B cell (primary cell): ENCODE data around the gene PNCK. TPM values are rescaled to one million over a fixed set of nuclear protein-coding genes. Genes with fewer than 3 reads are reported as not detected.

Experiments
- ATAC-seq: fragments of 200-7000 bp; cut with Tn5 transposase; one replicate; pipeline ENCODE4 v1.10.0; 2021; ENCODE audit warnings: low read depth, mild to moderate bottlenecking, moderate number of reproducible peaks, moderate library complexity
- CTCF ChIA-PET: fragments of 350-600 bp; sonication (Branson Sonifier 250); formaldehyde crosslinking; loops from one replicate; lab custom pipeline; 2021; ENCODE audit warnings: antibody characterized with exemption, inconsistent platforms; lab: Charles Lee
- POLR2A ChIA-PET: fragments of 350-600 bp; sonication (Branson Sonifier 250); formaldehyde crosslinking; loops from one replicate; lab custom pipeline; 2021; ENCODE audit warnings: antibody characterized with exemption; lab: Charles Lee
- DNase-seq: peaks from one replicate; pipeline ENCODE4 v3.0.0; 2013
- H2AFZ ChIP-seq: 2 replicates; pipeline ENCODE4 v1.6.1; 2012; ENCODE audit warnings: mild to moderate bottlenecking, low read depth, low read length; ENCODE audit not compliant: insufficient read depth, poor library complexity, severe bottlenecking
- H3K27ac ChIP-seq, 2 donors: 1 replicate in 1 of 2; 2 replicates in 1 of 2; pipeline ENCODE4 v1.5.1; 2012 to 2013; ENCODE audit warnings: low read length in 2 of 2, mild to moderate bottlenecking in 2 of 2, moderate library complexity in 1 of 2
- H3K27me3 ChIP-seq, 4 experiments: fragments of 200-600 bp in 1 of 4; sonication (generic) in 1 of 4; replicated peaks in 1 of 4; 1 replicate in 2 of 4; 2 replicates in 2 of 4; pipeline versions ENCODE4 v1.6.1 to v1.7.0; 2013 to 2016; ENCODE audit warnings: low read length in 3 of 4, mild to moderate bottlenecking in 2 of 4, mixed read lengths in 1 of 4, moderate library complexity in 1 of 4; ENCODE audit not compliant: insufficient read depth in 4 of 4, control insufficient read depth in 3 of 4; ENCODE audit errors: control extremely low read depth in 1 of 4
- H3K36me3 ChIP-seq, 2 experiments: replicated peaks in 1 of 2; 1 replicate in 1 of 2; 2 replicates in 1 of 2; pipeline versions ENCODE4 v1.6.1 to v1.7.1; 2013; ENCODE audit warnings: low read length in 1 of 2; ENCODE audit not compliant: insufficient read depth in 2 of 2, control insufficient read depth in 1 of 2; ENCODE audit errors: control extremely low read depth in 1 of 2, extremely low read depth in 1 of 2
- H3K4me1 ChIP-seq, 2 donors: fragments of 200-600 bp in 1 of 2; sonication (generic) in 1 of 2; 1 replicate in 1 of 2; 2 replicates in 1 of 2; pipeline versions ENCODE4 v1.5.1 to v1.6.1; 2013 to 2017; ENCODE audit warnings: low read length in 2 of 2; ENCODE audit not compliant: control insufficient read depth in 2 of 2, insufficient read depth in 2 of 2
- H3K4me2 ChIP-seq: replicated peaks from 2 replicates; pipeline ENCODE3; 2012; ENCODE audit warnings: mild to moderate bottlenecking, low read depth, low read length; ENCODE audit not compliant: poor library complexity, severe bottlenecking
- H3K4me3 ChIP-seq, 5 experiments: fragments of 200-600 bp in 1 of 5; sonication (generic) in 1 of 5; 1 replicate in 3 of 5; 2 replicates in 2 of 5; pipeline versions ENCODE4 v1.5.1 to v1.7.0; 2011 to 2016; ENCODE audit warnings: low read length in 4 of 5, mild to moderate bottlenecking in 4 of 5, low read depth in 2 of 5, control low read depth in 1 of 5, moderate library complexity in 1 of 5; ENCODE audit not compliant: insufficient read depth in 1 of 5; ENCODE audit errors: control extremely low read depth in 1 of 5, extremely low read depth in 1 of 5
- H3K79me2 ChIP-seq: fragments of 200-600 bp; sonication (generic); one replicate; pipeline ENCODE4 v1.6.0; 2016; ENCODE audit warnings: low read length; ENCODE audit not compliant: control insufficient read depth, insufficient read depth
- H3K9ac ChIP-seq: fragments of 200-600 bp; sonication (generic); 2 replicates; pipeline ENCODE4 v1.6.1; 2017; ENCODE audit warnings: mild to moderate bottlenecking, low read length, moderate library complexity
- H3K9me3 ChIP-seq, 3 donors: one replicate each; pipeline versions ENCODE4 v1.6.1 to v1.7.1; 2013; ENCODE audit warnings: low read length in 2 of 3; ENCODE audit not compliant: control insufficient read depth in 2 of 3, insufficient read depth in 1 of 3; ENCODE audit errors: control extremely low read depth in 1 of 3
- H4K20me1 ChIP-seq: 2 replicates; pipeline ENCODE4 v1.6.0; 2012; ENCODE audit warnings: mild to moderate bottlenecking, low read length; ENCODE audit not compliant: insufficient read depth, control insufficient read depth, poor library complexity, severe bottlenecking
- H3K27ac Mint-ChIP-seq: one replicate; pipeline ENCODE4 v1.8.0; 2021; ENCODE audit warnings: mixed read lengths
- H3K27me3 Mint-ChIP-seq: one replicate; pipeline ENCODE4 v1.8.0; 2021; ENCODE audit warnings: mixed read lengths
- H3K4me1 Mint-ChIP-seq: one replicate; pipeline ENCODE4 v1.8.0; 2021; ENCODE audit warnings: mixed read lengths
- H3K4me3 Mint-ChIP-seq: one replicate; pipeline ENCODE4 v1.8.0; 2021; ENCODE audit warnings: mixed read lengths
- H3K9me3 Mint-ChIP-seq: one replicate; pipeline ENCODE4 v1.8.0; 2022; ENCODE audit warnings: mixed read lengths; ENCODE audit not compliant: insufficient read depth
- EZH2 ChIP-seq: IDR thresholded peaks from 2 replicates; pipeline ENCODE4 v1.6.1; 2012; ENCODE audit warnings: borderline replicate concordance, low read depth, mild to moderate bottlenecking, moderate library complexity, low read length; ENCODE audit not compliant: insufficient read depth, poor library complexity, severe bottlenecking
- WGBS: methylation state at CpG from one replicate; pipeline ENCODE4 v1.1.5; 2013; ENCODE audit warnings: missing lambda C conversion rate; ENCODE audit not compliant: insufficient coverage; 5-methylcytosine and 5-hydroxymethylcytosine counted together
- intact Hi-C: fragments of 100-400 bp; cut with micrococcal nuclease; formaldehyde crosslinking; loops from one replicate; pipeline ENCODE4 v1.10.0; 2022
- polyA plus RNA-seq: library from polyadenylated mRNA; depleted of rRNA; stranded (reverse); fragments of >200 nt; gene quantifications from 2 replicates; pipeline ENCODE4 v1.2.3, GENCODE V29; 2012
- total RNA-seq, 2 donors: library from RNA; stranded (reverse); fragments of 120-200 nt in 1 of 2; gene quantifications; 1 replicate in 1 of 2; 2 replicates in 1 of 2; pipeline versions ENCODE4 v1.2.3 to v1.2.4, GENCODE V29; 2013 to 2022
- TF ChIP-seq, protein P1 (sequence below): fragments of 200-600 bp; IDR thresholded peaks from one replicate; pipeline ENCODE4 v1.8.0; 2022; ENCODE audit warnings: antibody characterized with exemption, mild to moderate bottlenecking

Gene PNCK
- total and polyA plus RNA-seq, 2 donors (not counting 1 experiment from before 2014, with no cell fraction given): 0.99 TPM; not detected in 1

GRCh38 chrX:153641627-153642026 lies 32.0 kb downstream of the PNCK start:
- no peaks in the 10 kb centered on the region for H3K79me2 ChIP-seq
- no peak overlapping the region for H2AFZ ChIP-seq
- no peaks in the 10 kb centered on the region for H4K20me1 ChIP-seq
- no peaks in the 10 kb centered on the region for H3K9me3 ChIP-seq
- H3K4me3 Mint-ChIP-seq: peak overlapping the region; percentile 52
- no CpG with 5 or more reads among the region's 8 CpGs for WGBS
- TF ChIP-seq EZH2: no peak
- TF ChIP-seq, protein P1, sequence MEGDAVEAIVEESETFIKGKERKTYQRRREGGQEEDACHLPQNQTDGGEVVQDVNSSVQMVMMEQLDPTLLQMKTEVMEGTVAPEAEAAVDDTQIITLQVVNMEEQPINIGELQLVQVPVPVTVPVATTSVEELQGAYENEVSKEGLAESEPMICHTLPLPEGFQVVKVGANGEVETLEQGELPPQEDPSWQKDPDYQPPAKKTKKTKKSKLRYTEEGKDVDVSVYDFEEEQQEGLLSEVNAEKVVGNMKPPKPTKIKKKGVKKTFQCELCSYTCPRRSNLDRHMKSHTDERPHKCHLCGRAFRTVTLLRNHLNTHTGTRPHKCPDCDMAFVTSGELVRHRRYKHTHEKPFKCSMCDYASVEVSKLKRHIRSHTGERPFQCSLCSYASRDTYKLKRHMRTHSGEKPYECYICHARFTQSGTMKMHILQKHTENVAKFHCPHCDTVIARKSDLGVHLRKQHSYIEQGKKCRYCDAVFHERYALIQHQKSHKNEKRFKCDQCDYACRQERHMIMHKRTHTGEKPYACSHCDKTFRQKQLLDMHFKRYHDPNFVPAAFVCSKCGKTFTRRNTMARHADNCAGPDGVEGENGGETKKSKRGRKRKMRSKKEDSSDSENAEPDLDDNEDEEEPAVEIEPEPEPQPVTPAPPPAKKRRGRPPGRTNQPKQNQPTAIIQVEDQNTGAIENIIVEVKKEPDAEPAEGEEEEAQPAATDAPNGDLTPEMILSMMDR: no peak
- H3K9me3 Mint-ChIP-seq: no peaks in the 10 kb centered on the region
- intact Hi-C loops: no loop called here
- peak overlapping the region; percentile 56 for H3K4me2 ChIP-seq
- ChIA-PET CTCF (interaction anchor here (1.5 kb wide), 1 partner anchor 10 kb away, joined by 3 read pairs; no protein-coding TSS in a partner anchor), POLR2A (no interaction called here)
- H3K27ac Mint-ChIP-seq: no peak overlapping the region
- DNase-seq (peak; percentile 9), ATAC-seq (no peak)
- H3K4me3 ChIP-seq: no peak overlapping the region
- H3K36me3 ChIP-seq: no peaks in the 10 kb centered on the region
- peaks cover 18% of the 10 kb centered on the region for H3K4me1 Mint-ChIP-seq
- H3K4me1 ChIP-seq: peaks cover 14 to 25% of the 10 kb centered on the region in 2 donors
- H3K9ac ChIP-seq: no peak overlapping the region
- H3K27me3 Mint-ChIP-seq: peaks cover 17% of the 10 kb centered on the region
- H3K27ac ChIP-seq: no peak overlapping the region
- peaks cover 0 to 64% (median 10%) of the 10 kb centered on the region in 4 experiments for H3K27me3 ChIP-seq

- CTCF ChIA-PET: interaction anchor here (1.5 kb wide), 1 partner anchor 9 kb away, joined by 3 read pairs; no protein-coding TSS in a partner anchor
- DNase-seq: no peak
- POLR2A ChIA-PET: interaction anchor here (0.6 kb wide), 2 partner anchors 9 to 22 kb away, joined by 4 to 8 read pairs; no protein-coding TSS in a partner anchor
- peaks cover 17% of the 10 kb centered on the region for H3K27me3 Mint-ChIP-seq
- intact Hi-C loops: no loop called here
- H3K9me3 Mint-ChIP-seq: no peaks in the 10 kb centered on the region
- Histone ChIP-seq H3K79me2 (no peaks in the 10 kb centered on the region), H4K20me1 (no peaks in the 10 kb centered on the region), H3K36me3 (no peaks in the 10 kb centered on the region), H3K4me2 (no peak overlapping the region), H3K9ac (no peak overlapping the region), H2AFZ (no peak overlapping the region), H3K27me3 (peaks cover 0 to 57% (median 8%) of the 10 kb centered on the region in 4 experiments), H3K4me3 (no peak overlapping the region), H3K9me3 (no peaks in the 10 kb centered on the region), H3K4me1 (peaks cover 14 to 21% of the 10 kb centered on the region in 2 donors), H3K27ac (no peak overlapping the region)
- 38% methylated on average over 22 of the region's 26 CpGs for WGBS
- no peak for ATAC-seq
- H3K4me1 Mint-ChIP-seq: peaks cover 17% of the 10 kb centered on the region
- TF ChIP-seq, protein P1: no peak
- no peak for TF ChIP-seq EZH2
- H3K27ac Mint-ChIP-seq: no peak overlapping the region
- H3K4me3 Mint-ChIP-seq: no peak overlapping the region
These were observed 32.7 kb downstream of the PNCK start for GRCh38 chrX:153640736-153641575.
